ENCODE results near the gene CD276. TPM values are rescaled to one million over a fixed set of nuclear protein-coding genes. Genes with fewer than 3 reads are reported as not detected.
"Not testable (repeated sequence)": the region's sequence is repeated elsewhere in the genome, so short reads cannot be mapped to it uniquely, and the experiment has no call there.

Gene CD276
- total RNA-seq, 1 donor = 1.3 TPM

DNA sequence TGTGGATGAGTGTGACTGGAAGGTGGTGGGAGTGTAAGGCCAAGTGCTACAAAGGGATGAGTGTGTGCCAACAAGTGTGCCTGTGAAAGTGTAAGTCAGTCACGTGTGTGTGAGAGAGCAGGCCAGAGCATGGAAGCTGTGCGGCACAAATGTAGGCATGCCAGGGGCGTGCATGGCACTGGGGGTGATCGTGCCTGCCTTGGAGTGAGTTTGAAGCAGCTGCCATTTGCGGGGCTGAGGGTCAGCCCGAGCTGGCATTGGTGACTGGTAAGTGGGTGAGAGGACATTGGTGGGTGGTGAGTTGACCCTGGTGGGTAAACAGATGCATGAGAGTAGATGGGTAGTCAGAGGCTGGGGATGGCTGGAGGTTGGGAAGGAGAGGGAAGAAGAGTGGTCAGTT lies 24.5 kb downstream of the CD276 start:
- no peak for DNase-seq (ENCODE audit: low read depth in 2 of 3, low spot score in 2 of 3)

DNA sequence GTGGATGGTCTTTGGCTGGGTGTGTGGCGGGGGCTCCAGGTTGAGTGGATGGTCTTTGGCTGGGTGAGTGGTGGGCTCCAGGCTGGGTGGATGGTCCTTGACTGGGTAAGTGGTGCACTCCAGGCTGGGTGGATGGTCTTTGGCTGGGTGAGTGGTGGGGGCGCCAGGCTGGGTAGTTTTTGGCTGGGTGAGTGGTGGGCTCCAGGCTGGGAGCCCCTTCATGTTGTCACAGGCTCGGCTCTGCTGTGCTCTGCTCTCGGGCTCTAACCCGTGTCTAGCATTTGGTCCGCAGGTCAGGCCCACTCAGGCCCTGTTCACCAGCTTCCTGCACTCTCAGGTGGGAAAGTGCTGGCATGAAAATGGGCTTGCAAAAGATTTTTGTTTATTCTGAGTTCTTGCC lies 25.1 kb downstream of the CD276 start:
- DNase-seq (ENCODE audit: low read depth in 2 of 3, low spot score in 2 of 3) = no peak

DNA sequence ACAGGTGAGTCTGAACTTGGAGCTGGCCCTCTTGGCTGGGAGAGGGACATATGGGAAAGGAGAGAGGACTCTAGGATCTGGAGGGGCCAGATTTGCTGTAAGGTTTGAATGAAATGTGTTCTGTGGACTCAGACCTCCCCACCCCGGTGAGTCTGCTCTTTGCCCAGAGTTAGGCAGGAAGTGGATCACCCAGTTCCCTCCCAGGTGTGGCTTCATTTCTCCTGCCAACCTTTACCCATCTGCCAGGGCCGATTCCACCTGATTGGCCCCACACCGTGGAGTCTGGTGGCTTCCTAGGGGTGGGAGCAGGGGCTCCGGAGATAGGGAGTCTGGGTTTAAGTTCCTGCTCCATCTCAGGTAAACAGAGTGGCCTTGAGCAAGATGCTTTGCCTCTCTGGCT lies 25.5 kb downstream of the CD276 start:
- no peak for DNase-seq (ENCODE audit: low read depth in 2 of 3, low spot score in 2 of 3)

DNA sequence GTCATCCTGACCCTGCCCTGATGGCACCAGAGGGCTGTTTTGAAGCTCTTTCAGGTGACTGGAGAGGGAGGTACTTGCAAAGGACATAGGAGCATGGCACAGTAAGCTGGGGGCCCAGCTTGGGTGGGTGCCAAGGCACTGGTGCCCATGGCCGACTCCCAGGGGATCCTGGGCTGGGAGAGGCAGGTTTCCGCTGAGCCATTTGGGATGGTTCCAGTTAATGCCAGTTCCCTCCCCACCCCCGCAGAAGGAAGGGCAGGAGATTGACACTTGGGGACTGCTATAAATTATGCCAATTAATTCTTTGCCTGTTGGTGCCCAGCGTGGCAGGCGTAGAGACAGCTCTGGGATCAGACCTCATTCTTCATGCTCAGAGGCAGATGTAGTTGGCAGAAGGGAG lies 26.1 kb downstream of the CD276 start:
- DNase-seq (ENCODE audit: low read depth in 2 of 3, low spot score in 2 of 3) = no peak

DNA sequence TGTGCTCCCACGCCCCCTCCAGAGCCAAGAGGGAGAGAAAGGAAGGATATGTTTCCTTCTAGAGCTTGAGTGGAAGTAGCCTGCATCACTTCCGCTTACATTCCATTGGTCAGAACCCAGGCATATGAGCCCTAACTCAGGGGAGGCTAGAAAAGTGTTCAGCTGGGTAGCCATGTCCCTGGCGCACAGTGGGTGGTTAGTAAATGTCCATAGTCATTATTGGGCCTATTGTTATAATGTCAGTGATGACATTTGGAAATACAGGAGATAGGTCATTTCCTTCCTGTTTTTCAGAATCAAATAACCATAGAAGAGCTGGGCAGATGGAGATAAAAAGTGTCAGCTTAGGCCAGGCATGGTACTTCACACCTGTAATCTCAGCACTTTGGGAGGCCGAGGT lies 27.3 kb downstream of the CD276 start:
- peak in 1 of 3 donors; percentile 31 for DNase-seq (ENCODE audit: low read depth in 2 of 3, low spot score in 2 of 3)

DNA sequence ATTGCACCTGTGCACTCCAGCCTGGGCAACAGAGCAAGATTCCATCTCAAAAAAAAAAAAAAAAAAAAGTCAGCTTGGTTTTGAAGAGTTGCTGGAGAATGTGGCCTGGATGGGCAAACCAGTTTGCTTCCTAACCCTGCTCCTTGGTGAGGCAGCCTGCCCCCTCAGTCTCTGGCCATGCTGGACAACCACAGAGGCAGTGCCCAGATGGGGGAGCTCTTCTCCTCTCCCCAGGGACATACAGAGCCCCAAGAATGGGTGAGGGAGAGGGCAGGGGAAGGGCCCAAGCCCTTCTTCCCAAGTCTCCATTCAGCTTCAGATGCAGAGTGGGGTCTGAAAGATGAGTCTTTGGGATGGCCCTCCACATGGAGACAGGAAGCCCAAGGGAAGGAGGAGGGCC lies 27.9 kb downstream of the CD276 start:
- DNase-seq (ENCODE audit: low read depth in 2 of 3, low spot score in 2 of 3) = no peak

DNA sequence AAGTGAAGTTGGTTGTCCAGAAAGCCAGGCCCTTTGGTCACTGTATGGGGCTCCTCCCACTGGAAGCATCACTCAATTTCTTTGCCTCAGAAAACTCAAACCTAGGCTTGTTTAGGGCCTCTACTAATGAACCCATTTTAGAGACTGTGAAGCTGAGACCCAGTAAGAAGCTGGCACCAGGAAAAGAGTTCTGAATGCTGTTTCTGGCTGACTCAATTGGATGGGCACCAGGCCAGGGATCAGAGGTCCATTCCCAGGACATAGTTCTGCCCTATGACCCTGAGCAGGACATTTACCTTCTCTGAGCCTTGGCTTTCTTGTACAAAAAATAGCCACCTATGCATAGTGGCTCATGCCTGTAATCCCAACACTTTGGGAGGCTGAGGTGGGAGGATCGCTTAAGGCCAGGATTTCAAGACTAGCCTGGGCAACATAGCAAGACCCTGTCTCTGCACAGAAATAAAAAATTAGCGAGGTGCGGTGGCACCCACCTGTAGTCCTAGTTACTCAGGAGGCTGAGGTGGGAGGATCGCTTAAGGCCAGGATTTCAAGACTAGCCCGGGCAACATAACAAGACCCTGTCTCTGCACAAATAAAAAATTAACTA lies 30.6 kb downstream of the CD276 start:
- no peak for DNase-seq (ENCODE audit: low read depth in 2 of 3, low spot score in 2 of 3)

DNA sequence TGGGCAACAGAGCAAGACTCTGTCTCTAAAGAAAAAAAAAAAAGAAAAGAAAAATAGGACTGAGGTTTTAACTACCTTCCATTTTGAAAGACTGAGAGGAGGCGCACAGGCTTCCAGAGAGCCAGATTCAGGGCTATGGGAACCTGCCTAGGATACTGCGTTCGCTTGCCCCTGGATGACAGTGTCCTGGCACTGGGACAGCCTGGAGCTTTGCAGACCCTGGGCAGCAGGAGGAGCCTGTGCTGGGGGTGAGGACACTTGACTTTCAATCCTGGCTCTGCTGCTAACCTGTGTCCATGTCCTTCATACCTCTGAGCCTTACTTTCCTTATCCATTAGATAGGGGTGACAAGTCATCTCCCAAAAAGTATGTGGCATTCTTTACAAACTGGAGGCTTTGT lies 31.2 kb downstream of the CD276 start:
- no peak for DNase-seq (ENCODE audit: low read depth in 2 of 3, low spot score in 2 of 3)

DNA sequence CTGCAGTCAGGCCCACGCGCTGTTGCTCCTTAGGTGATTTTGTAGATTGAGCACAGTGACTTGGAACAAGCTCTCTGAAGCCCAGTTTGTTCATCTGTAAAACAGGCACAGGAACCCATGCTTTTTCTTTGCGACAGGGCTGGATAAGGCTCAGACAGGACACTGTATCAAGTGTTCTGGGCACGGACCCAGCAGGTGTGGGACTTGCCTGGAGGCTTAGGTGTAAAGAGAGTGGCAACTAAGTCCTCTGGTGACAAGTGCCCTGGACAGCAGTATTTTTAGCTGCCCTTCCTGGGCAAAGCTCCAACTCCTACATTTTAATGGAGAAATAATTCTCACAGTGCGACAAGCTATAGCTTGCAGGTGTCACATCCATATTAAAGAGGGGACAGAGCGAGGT lies 32.2 kb downstream of the CD276 start:
- DNase-seq (ENCODE audit: low read depth in 2 of 3, low spot score in 2 of 3) = no peak

DNA sequence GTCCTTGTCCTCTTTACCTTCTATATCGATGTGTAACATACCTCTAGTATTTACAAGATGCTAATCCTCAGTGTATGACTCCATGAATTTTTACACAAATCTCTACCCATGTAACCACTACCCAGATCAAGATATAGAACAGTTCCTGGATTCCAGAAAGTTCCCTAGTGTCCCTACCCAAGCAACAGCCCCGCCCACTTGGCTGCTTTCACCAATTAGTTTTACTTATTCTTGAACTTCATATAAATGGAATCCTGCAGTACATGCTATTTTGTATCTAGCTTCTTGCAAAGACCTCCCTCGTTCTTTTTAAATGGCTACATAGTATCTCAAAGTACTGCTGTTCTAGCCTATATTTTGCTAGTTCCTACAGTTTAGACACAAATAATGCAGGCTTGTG lies 33.0 kb downstream of the CD276 start:
- DNase-seq (ENCODE audit: low read depth in 2 of 3, low spot score in 2 of 3) = no peak

DNA sequence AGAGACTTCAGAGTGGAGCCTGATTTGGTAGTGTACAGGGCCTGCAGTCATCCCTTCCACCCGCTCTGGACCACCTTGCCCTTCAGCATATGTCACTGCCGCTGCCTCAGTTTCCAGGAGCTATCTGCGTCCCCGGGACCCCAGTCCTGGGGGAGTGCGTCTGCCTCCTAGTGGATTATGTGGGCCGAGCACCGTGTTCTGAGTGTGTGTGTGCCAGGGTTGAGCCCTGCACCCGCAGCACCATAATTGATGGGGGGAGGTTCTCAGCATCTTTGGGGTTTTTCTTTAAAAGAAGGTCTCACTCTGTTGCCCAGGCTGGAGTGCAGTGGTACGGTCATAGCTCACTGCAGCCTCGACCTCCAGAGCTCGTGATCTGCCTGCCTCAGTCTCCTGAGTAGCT lies 33.6 kb downstream of the CD276 start:
- DNase-seq (ENCODE audit: low read depth in 2 of 3, low spot score in 2 of 3) = no peak

DNA sequence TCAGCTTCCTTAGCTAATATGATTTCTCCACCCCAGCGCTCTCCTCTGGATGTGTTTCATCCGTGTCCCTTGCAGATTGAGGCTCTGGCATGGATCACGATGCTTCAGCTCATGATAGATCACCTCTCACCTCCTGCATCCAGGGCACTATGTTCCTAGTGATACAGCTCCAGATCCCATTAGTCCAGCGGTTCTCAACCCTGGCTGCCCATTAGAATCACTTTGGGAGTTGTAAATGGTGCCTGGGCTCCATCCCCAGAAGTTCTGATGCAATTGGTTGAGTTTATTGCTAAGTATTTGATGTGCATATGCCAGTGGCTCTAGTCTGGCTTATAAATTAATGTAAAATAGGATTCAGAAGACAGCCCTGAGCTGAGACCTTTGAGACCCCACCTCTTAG lies 34.5 kb downstream of the CD276 start:
- no peak for DNase-seq (ENCODE audit: low read depth in 2 of 3, low spot score in 2 of 3)

DNA sequence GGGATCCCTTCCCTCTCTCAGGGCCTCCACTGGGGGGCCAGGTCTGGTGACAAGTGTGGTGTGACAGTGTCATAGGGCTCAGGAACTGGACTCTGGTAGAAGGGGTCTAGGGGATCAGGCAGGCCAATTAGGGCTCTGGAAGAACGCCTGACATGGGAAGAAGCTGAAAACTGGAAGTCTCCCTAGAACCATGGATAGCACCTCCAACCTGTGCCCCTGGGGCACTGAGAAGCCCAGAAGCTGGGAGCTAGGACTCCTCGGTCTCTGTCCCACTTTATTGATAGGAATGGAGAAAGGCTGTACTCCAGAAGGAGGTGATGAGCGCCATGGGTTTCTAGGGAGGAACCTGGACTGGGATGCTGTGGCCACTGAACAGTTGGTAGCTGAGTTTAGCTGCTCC lies 38.2 kb downstream of the CD276 start:
- no peak for DNase-seq (ENCODE audit: low read depth in 2 of 3, low spot score in 2 of 3)

DNA sequence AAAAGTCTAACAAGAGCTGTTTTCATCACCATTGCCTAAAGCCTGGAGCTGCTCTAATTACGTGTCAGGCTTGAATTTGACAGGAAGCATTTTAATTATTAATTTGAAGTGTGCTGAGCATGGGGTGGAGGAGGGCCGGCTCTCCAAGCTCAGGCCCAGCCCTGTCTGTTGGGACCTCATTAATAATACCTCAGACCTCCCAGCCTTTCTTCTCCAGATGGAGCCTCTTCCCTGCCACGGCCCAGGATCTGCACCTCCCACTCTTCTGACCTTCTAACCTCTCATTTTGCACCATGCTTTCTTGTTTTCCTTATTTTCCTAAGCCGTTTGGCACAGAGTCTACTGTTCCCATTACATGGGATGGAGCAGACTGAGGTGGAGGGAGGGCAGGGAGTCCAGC lies 39.0 kb downstream of the CD276 start:
- DNase-seq (ENCODE audit: low read depth in 2 of 3, low spot score in 2 of 3) = no peak

DNA sequence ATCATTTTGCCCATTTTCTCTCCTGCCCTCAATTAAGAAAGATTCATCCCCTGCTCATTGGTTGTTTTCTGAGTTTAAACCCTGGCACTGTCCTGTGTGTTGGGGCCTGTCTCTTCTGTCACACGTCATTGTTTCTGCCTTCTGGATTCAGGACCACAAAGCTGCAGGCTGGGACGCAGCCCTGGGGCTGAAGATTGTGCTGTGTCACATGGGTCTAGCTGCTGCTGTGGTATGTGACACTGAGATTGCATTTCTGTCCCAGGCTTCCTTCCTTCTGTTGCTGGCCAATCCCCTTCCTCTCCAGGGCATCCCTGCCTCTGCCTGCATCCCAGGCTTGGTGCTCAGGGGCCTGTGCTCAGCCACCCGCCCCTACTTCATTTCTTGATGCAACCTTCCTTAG lies 40.0 kb downstream of the CD276 start:
- peak in 1 of 3 donors; percentile 22 for DNase-seq (ENCODE audit: low read depth in 2 of 3, low spot score in 2 of 3)

DNA sequence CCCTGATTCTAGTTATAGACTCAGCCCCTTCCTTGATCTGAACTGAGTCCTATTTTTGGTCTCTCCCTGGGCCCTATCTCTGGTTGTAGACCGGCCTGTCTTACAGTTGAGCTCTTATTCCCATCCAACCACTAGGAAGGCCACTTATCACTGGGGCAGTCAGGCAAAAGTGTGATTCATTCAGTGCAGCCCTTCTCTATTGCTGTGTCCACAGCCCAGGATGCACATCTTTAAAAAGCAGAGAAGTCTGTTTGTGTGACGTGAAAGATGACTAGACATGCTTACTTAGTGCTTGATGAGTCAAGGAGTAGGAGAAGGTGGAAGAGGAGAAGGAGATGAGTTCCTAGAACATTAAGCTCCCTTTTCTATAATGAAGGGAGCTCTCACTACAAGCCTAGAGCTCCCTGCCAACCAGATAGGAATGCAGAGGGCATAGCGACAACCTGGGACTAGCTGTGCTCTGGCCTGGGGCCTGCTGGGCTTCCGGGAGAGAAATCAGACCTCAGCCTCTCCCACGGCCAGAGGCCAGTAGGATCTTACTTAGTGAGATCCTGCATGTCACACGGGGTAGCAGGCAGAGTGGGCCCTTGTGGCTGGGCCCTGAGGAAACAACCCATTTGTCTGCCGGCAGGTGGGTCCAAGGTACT lies 43.3 kb downstream of the CD276 start:
- no peak for DNase-seq (ENCODE audit: low read depth in 2 of 3, low spot score in 2 of 3)

DNA sequence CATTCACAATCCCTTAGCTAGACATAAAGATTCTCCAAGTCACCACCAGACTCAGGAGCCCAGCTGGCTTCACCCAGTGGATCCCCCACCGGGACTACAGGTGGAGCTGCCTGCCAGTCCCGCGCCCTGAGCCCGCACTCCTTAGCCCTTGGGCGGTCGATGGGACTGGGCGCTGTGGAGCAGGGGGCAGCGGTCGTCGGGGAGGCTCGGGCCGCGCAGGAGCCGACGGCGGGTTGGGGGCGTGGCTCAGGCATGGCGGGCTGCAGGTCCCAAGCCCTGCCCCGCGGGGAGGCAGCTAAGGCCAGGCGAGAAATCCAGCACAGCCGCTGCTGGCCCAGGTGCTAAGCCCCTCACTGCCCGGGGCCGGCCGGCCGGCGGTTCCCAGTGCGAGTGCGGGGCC lies 47.9 kb downstream of the CD276 start:
- not testable (repeated sequence) for DNase-seq (ENCODE audit: low read depth in 2 of 3, low spot score in 2 of 3)

DNA sequence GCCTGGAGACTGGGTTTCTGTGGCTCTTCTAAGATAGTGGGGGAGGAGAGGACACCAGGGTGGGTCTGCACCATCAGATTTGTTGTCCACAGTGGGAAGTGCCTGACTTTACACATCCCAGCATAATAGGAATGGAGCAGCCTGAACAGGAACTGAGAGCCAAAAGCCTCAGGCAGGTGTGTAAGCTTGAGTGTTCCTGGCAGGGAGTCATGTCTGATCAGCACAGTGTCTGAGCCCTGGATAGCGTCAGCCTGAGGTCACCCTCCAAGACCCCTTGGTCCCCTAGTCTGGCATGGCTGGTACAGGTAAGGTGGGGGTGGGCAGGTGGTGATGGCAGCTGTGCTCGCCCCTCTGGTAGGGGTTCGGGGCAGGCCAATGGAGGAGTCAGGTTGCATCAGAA lies 48.7 kb downstream of the CD276 start:
- DNase-seq (ENCODE audit: low read depth in 2 of 3, low spot score in 2 of 3) = no peak

DNA sequence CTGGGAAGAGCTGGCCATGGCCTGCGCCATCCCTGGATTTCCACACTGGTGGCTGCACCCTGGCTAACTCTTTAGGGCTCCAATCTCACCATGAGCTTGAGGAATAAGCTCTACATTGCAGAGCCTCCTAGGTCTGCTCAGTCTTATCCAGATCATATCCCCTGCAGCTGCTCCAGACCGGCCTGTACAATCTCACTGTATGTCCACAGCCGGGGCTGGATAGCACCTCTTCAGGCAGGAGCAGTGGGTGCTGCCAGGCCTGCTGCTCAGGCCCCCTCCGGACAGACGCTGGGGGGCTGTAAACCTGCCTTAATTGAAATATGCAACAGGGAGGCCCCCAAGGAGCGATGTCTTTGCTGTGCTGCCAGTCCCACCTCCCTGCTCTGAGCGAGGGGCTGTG lies 53.4 kb downstream of the CD276 start:
- no peak for DNase-seq (ENCODE audit: low read depth in 2 of 3, low spot score in 2 of 3)

DNA sequence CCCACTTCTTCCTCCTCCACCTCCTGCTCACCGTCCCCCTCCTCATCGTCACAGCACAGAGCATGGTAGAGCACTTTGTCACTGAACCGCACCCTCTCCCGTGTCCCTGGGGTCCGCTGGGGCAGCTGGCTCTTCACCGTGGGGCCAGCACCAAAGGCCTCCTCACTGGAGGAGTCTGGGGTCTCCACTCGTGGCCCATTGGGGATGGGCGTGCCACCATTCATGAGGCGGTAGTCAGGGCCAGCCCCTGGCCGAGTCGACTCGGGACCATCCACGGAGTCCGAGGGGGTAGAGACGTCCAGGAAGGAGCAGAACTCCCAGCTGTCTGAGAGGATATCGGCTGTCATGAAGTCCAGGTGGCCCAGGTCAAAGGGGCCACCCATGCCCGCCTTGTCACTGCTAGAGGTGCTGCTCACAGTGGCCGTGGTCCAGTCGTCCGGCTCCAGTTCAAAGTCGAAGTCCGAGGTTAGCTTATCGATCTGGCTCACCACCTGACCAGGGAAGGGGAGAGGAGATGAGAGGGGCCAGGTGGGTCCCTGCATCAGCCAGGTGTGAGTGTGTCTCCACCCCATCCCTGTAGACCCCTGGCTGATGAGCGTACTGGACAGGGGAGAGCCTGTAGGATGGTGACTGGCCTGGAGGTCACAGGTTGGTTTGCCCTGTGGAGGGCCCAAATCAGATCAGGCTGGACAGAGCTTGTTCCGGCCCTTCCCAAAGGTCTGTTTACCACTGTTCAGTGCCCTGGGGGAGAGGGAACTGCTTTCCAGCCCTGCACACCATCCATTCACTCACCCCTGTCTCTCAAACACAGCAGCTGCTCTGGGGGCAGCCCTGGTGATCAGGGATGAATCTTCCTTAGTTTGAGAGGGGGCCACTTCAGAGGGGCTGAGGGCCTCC lies 56.2 kb downstream of the CD276 start:
- no peak for DNase-seq (ENCODE audit: low read depth in 2 of 3, low spot score in 2 of 3)

DNA sequence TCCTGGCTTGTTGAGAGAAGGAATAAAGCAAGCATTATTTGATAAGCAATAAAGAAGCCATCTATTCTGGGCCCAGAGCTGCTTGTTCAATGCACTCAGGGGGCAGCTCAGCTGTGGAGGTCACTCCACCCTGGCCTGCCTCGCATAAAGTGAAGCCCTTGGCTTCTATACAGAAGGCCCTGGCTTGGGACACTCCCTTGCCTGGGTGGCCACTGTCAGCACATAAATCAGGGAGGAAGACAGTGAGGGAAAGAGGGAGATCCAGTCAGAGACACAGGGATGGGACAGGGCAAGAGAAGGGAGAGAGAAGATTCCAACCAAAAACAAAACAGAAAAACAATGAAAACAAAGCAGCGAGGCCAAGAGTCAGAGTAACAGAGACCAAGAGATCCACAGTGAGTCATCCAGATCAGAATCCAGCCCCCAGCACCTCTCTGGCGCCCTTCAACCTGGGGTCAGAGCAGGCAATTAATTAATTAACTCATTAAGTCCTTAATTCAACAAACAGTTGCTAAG lies 57.2 kb downstream of the CD276 start:
- DNase-seq (ENCODE audit: low read depth in 2 of 3, low spot score in 2 of 3) = no peak

DNA sequence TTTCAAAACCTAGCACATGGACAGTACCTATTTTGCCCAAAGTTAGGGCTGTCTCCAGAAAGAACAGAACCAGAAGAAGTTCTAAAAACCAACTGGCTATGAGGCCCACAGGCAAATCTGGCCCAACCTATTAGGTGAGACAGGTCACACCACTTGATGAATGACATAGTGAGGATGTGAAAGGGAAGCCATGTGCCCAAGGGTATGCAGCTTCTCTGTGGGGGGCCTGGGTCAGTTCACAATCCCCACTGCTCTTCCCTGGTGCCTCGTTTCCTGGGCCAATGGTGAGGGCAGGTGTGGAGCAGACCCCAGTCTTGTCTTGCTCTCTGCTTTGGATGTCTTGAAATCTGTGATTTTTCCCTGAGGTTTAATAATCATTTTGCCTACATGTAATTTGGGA lies 60.1 kb downstream of the CD276 start:
- no peak for DNase-seq (ENCODE audit: low read depth in 2 of 3, low spot score in 2 of 3)
